HCT116 (cell line): Measurements from ENCODE around the gene AHRR. TPM values are rescaled to one million over a fixed set of nuclear protein-coding genes. Genes with fewer than 3 reads are reported as not detected.

Source experiments
- ATAC-seq: fragments of 200-7000 bp; cut with Tn5 transposase; 2 replicates; pipeline ENCODE4 v1.9.1; 2020; ENCODE audit warnings: mild to moderate bottlenecking, moderate library complexity
- BruUV-seq: library from RNA; stranded (reverse); fragments of 400-500 nt; replicated peaks from 2 replicates; lab custom pipeline; 2021; lab: Mats Ljungman, UMichigan
- CTCF ChIA-PET: fragments of 300-600 bp; sonication (Branson Sonifier 250); formaldehyde crosslinking; loops from one replicate; lab custom pipeline; 2021; ENCODE audit warnings: antibody characterized with exemption; lab: Charles Lee
- POLR2A ChIA-PET: fragments of 300-600, 350-600 bp; sonication (Branson Sonifier 250); formaldehyde crosslinking; loops from one replicate; lab custom pipeline; 2021; ENCODE audit warnings: antibody characterized with exemption; lab: Charles Lee
- RAD21 ChIA-PET, 2 experiments: fragments of 300-600 bp; sonication (Branson Sonifier 250); formaldehyde crosslinking; loops; one replicate each; lab custom pipeline; 2023; ENCODE audit warnings: low total read pairs in 2 of 2; ENCODE audit not compliant: uncharacterized antibody in 2 of 2, unreplicated experiment in 2 of 2, low non-redundant PET in 1 of 2; lab: Charles Lee
- DNase-seq: peaks from one replicate; pipeline ENCODE4 v3.0.0-alpha.2; 2010; ENCODE audit warnings: low read depth, low spot score
- H2AFZ ChIP-seq: fragments of 200-600 bp; shearing (Covaris generic), sonication (generic); 2 replicates; pipeline ENCODE4 v1.6.1; 2017; ENCODE audit warnings: low read depth, mixed run types, mixed read lengths, antibody characterized with exemption, low read length; ENCODE audit not compliant: poor library complexity, severe bottlenecking
- H3K27ac ChIP-seq: 2 replicates; pipeline ENCODE4 v1.5.1; 2012; ENCODE audit warnings: low read depth, low read length
- H3K27me3 ChIP-seq: fragments of 200-600 bp; sonication (generic); 2 replicates; pipeline ENCODE4 v1.6.1; 2016; ENCODE audit warnings: mixed run types, low read length, mixed read lengths; ENCODE audit not compliant: insufficient read depth
- H3K36me3 ChIP-seq, 2 experiments: fragments of 200-500 bp in 1 of 2; fragments of 200-600 bp in 1 of 2; sonication (Bioruptor generic) in 1 of 2; sonication (generic) in 1 of 2; 2 replicates each; pipeline versions ENCODE4 v1.5.1 to v1.6.1; 2014 to 2016; ENCODE audit warnings: low read length in 2 of 2, inconsistent platforms in 1 of 2, mixed read lengths in 1 of 2, mixed run types in 1 of 2; ENCODE audit not compliant: insufficient read depth in 2 of 2, control insufficient read depth in 1 of 2
- H3K4me1 ChIP-seq, 2 experiments: fragments of 200-600 bp in 1 of 2; sonication (generic) in 1 of 2; 2 replicates each; pipeline versions ENCODE4 v1.5.1 to v1.6.1; 2012 to 2017; ENCODE audit warnings: low read length in 2 of 2, inconsistent platforms in 1 of 2, mild to moderate bottlenecking in 1 of 2, mixed read lengths in 1 of 2, mixed run types in 1 of 2, moderate library complexity in 1 of 2; ENCODE audit not compliant: insufficient read depth in 2 of 2, control insufficient read depth in 1 of 2
- H3K4me2 ChIP-seq: fragments of 200-600 bp; sonication (generic); 2 replicates; pipeline ENCODE4 v1.6.1; 2017; ENCODE audit warnings: mixed run types, low read length, mixed read lengths
- H3K4me3 ChIP-seq, 2 experiments: fragments of 200-600 bp in 1 of 2; sonication (generic) in 1 of 2; replicated peaks in 1 of 2; 2 replicates each; pipeline ENCODE4 v1.5.1; 2011 to 2016; ENCODE audit warnings: low read length in 2 of 2, control low read depth in 1 of 2, low read depth in 1 of 2, mild to moderate bottlenecking in 1 of 2, mixed read lengths in 1 of 2, mixed run types in 1 of 2
- H3K79me2 ChIP-seq: fragments of 200-600 bp; sonication (generic); 2 replicates; pipeline ENCODE4 v1.6.1; 2017; ENCODE audit warnings: mild to moderate bottlenecking, mixed run types, low read length, moderate library complexity, mixed read lengths; ENCODE audit not compliant: insufficient read depth
- H3K9ac ChIP-seq: fragments of 200-600 bp; sonication (generic); 2 replicates; pipeline ENCODE4 v1.6.1; 2016; ENCODE audit warnings: low read length, mixed read lengths
- H3K9me2 ChIP-seq: fragments of 200-600 bp; sonication (generic), shearing (Covaris generic); 2 replicates; pipeline ENCODE4 v1.6.1; 2017; ENCODE audit warnings: mixed run types, mild to moderate bottlenecking, moderate library complexity; ENCODE audit not compliant: insufficient read depth
- H3K9me3 ChIP-seq, 2 experiments: fragments of 200-500 bp in 1 of 2; fragments of 200-600 bp in 1 of 2; sonication (Bioruptor generic) in 1 of 2; sonication (generic) in 1 of 2; 2 replicates each; pipeline ENCODE4 v1.6.1; 2014 to 2017; ENCODE audit warnings: low read length in 2 of 2, mixed read lengths in 2 of 2, inconsistent platforms in 1 of 2, low read depth in 1 of 2, mild to moderate bottlenecking in 1 of 2, mixed run types in 1 of 2, moderate library complexity in 1 of 2; ENCODE audit not compliant: control insufficient read depth in 1 of 2, insufficient read depth in 1 of 2
- H4K20me1 ChIP-seq: fragments of 200-600 bp; sonication (generic), shearing (Covaris generic); 2 replicates; pipeline ENCODE4 v1.6.1; 2017; ENCODE audit warnings: mixed run types, mild to moderate bottlenecking, moderate library complexity; ENCODE audit not compliant: insufficient read depth
- CEBPB ChIP-seq: IDR thresholded peaks from 2 replicates; pipeline ENCODE4 v1.6.1; 2012; ENCODE audit warnings: low read depth
- CTCF ChIP-seq, 3 experiments: fragments of 200-600 bp in 1 of 3; sonication (generic) in 1 of 3; IDR thresholded peaks in 2 of 3; conservative IDR thresholded peaks in 1 of 3; 2 replicates each; pipeline ENCODE4 v1.5.1; 2012 to 2017; ENCODE audit warnings: low read depth in 2 of 3, low read length in 2 of 3, antibody characterized with exemption in 1 of 3, borderline replicate concordance in 1 of 3, control low read depth in 1 of 3, mild to moderate bottlenecking in 1 of 3, mixed read lengths in 1 of 3, mixed run types in 1 of 3, moderate library complexity in 1 of 3; ENCODE audit not compliant: insufficient read depth in 1 of 3
- EGR1 ChIP-seq: IDR thresholded peaks from 2 replicates; pipeline ENCODE4 v1.6.1; 2012; ENCODE audit warnings: low read depth
- JUND ChIP-seq: IDR thresholded peaks from 2 replicates; pipeline ENCODE4 v1.6.1; 2012
- SRF ChIP-seq: IDR thresholded peaks from 2 replicates; pipeline ENCODE4 v1.6.1; 2012; ENCODE audit warnings: low read depth
- TCF7L2 ChIP-seq: IDR thresholded peaks from 2 replicates; pipeline ENCODE4 v1.7.0; 2011; ENCODE audit warnings: borderline replicate concordance, inconsistent platforms; ENCODE audit not compliant: insufficient read depth, insufficient read length; ENCODE audit errors: extremely low read depth
- YY1 ChIP-seq: IDR thresholded peaks from 2 replicates; pipeline ENCODE4 v1.6.1; 2011; ENCODE audit warnings: low read length, low read depth, moderate library complexity, mild to moderate bottlenecking; ENCODE audit not compliant: insufficient replicate concordance; ENCODE audit errors: extremely low read depth
- ZNF274 ChIP-seq: fragments of 200-500 bp; sonication (Bioruptor generic); IDR thresholded peaks from 2 replicates; pipeline ENCODE4 v1.6.1; 2014; ENCODE audit warnings: mild to moderate bottlenecking, low read depth, low read length, inconsistent platforms
- intact Hi-C: fragments of 100-400 bp; cut with micrococcal nuclease; formaldehyde crosslinking; loops from 2 replicates; pipeline ENCODE4 v1.10.0; 2022
- total RNA-seq: library from RNA; stranded (reverse); gene quantifications from one replicate; pipeline ENCODE4 v1.2.1, GENCODE V29; 2021; ENCODE audit not compliant: unreplicated experiment

Gene AHRR
- total RNA-seq, 1 experiment from 2014 or later = 12.7 TPM

DNA sequence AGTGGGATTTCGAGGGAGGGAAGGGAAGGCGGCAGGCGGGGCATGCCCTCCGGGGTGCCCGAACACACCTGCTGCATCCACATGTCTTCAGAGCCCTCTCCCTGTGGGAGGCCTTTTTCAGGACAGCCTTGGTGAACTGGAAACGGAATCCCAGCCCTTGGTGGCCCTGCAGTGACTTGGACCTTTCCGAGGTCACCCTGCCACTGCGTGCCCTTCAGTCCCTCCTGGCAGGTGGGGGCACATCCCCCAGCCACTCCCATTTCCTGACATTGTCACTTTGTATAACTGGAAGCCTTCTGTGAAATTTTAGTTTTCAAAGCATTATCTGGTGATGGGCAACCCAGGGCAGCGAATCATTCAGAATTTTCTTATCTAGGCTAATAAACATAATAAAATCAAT, 11.0 kb upstream of the AHRR start:
- Histone ChIP-seq H3K27ac (no peak overlapping the region), H3K4me1 (peaks cover 5 to 13% of the 10 kb centered on the region in 2 experiments; a peak in 2 of 4 replicates), H3K9ac (no peak overlapping the region), H3K79me2 (peaks cover 26% of the 10 kb centered on the region; the same call in 1 of the 2 replicates), H3K36me3 (peaks cover 15 to 18% of the 10 kb centered on the region in 2 experiments), H3K4me2 (no peak overlapping the region), H3K9me2 (no peaks in the 10 kb centered on the region), H3K4me3 (no peak overlapping the region), H4K20me1 (no peaks in the 10 kb centered on the region), H3K27me3 (no peaks in the 10 kb centered on the region), H3K9me3 (no peaks in the 10 kb centered on the region), H2AFZ (no peak overlapping the region)
- ChIA-PET POLR2A (no interaction called here), CTCF (no interaction called here), RAD21 (no interaction called here)
- ATAC-seq (no peak), DNase-seq (no peak)
- intact Hi-C loops = no loop called here
- TF ChIP-seq EGR1 = no peak
- no peak for TF ChIP-seq CEBPB
- TF ChIP-seq JUND = no peak
- no peak for TF ChIP-seq YY1
- no peak for TF ChIP-seq TCF7L2
- no TSS peak for BruUV-seq

GRCh38 chr5:310941-311434, 10.5 kb upstream of the AHRR start:
- Histone ChIP-seq H3K4me2 (no peak overlapping the region), H3K36me3 (peaks cover 15% of the 10 kb centered on the region in 2 experiments), H3K27me3 (no peaks in the 10 kb centered on the region), H3K4me3 (no peak overlapping the region), H3K4me1 (peaks cover 5 to 13% of the 10 kb centered on the region in 2 experiments; a peak in 2 of 4 replicates), H4K20me1 (no peaks in the 10 kb centered on the region), H3K9me2 (no peaks in the 10 kb centered on the region), H3K79me2 (peaks cover 24% of the 10 kb centered on the region; the same call in 1 of the 2 replicates), H3K9ac (no peak overlapping the region), H2AFZ (no peak overlapping the region), H3K9me3 (no peaks in the 10 kb centered on the region), H3K27ac (no peak overlapping the region)
- TF ChIP-seq EGR1 (no peak), TCF7L2 (no peak), ZNF274 (no peak), SRF (no peak), CTCF (IDR thresholded peaks at IDR 0.05 in 2 of 3, conservative IDR thresholded peaks at IDR 0.05 in 1 of 3; ENCODE audit: borderline replicate concordance in 1 of 3, insufficient read depth in 1 of 3, low read depth in 2 of 3, low read length in 2 of 3) (no peak)
- ChIA-PET RAD21 (no interaction called here), POLR2A (no interaction called here), CTCF (no interaction called here)
- no TSS peak for BruUV-seq
- DNase-seq = no peak
- intact Hi-C loops = no loop called here
- ATAC-seq = no peak
